Colonic mucosa (tissue), 4 donors: ENCODE results near the gene SETBP1. TPM values are rescaled to one million over a fixed set of nuclear protein-coding genes. Genes with fewer than 3 reads are reported as not detected.

Experiments used
- DNase-seq: peaks from one replicate; pipeline ENCODE4 v3.0.0-alpha.2; 2020
- H3K27ac ChIP-seq: fragments of 200-600 bp; one replicate; pipeline ENCODE4 v1.8.0; 2021
- H3K27me3 ChIP-seq: fragments of 200-600 bp; one replicate; pipeline ENCODE4 v1.8.0; 2021
- H3K36me3 ChIP-seq: fragments of 200-600 bp; one replicate; pipeline ENCODE4 v1.8.0; 2021
- H3K4me1 ChIP-seq: fragments of 200-600 bp; one replicate; pipeline ENCODE4 v1.8.0; 2021; ENCODE audit warnings: mild to moderate bottlenecking
- H3K4me3 ChIP-seq: fragments of 200-600 bp; one replicate; pipeline ENCODE4 v1.8.0; 2021
- H3K9ac ChIP-seq, 2 donors: one replicate each; pipeline ENCODE4 v1.7.0; 2013; ENCODE audit warnings: control low read depth in 2 of 2, low read depth in 2 of 2, low read length in 2 of 2
- H3K9me3 ChIP-seq: fragments of 200-600 bp; one replicate; pipeline ENCODE4 v1.8.0; 2021
- intact Hi-C: fragments of 100-400 bp; cut with DNase I; formaldehyde crosslinking; loops from one replicate; pipeline ENCODE4 v1.14.1; 2022
- total RNA-seq, 2 donors: library from RNA; stranded (reverse); fragmentation: NEBNext Ultra II Directional in 1 of 2; extraction: Animal tissue kit (Norgen Biotek cat#: 25700) in 1 of 2; gene quantifications; one replicate each; pipeline ENCODE4 v1.2.1, GENCODE V29; 2021
- TF ChIP-seq, protein P1 (sequence below): fragments of 200-600 bp; IDR thresholded peaks from one replicate; pipeline ENCODE4 v1.8.0; 2022; ENCODE audit warnings: antibody characterized with exemption, mild to moderate bottlenecking
- donor health status: healthy.
- donor health status: DM: no; HTN: no; CAD: no.
- donor health status: DM: no; HTN: no; CAD: no.

The SETBP1 gene
- total RNA-seq, 2 donors from 2014 or later: 9.6 to 11.8 TPM

DNA sequence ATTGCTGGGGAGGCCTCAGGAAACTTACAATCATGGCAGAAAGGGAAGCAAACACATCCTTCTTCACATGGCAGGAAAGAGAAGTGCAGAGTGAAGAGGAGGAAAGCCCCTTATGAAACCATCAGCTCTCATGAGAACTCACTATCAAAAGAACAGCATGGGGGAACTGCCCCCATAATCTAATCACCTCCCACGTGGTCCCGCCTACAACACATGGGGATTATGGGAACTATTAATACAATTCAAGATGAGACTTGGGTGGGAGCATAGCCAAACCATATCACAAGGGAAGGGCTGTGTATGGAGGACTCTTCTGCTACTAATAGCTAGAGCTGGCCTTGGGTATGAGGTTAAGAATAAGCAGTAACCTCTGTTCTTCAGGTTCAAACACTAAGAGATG lies 8.8 kb upstream of the SETBP1 start:
- Histone ChIP-seq H3K27ac (no peak overlapping the region), H3K36me3 (no peaks in the 10 kb centered on the region), H3K9me3 (no peaks in the 10 kb centered on the region), H3K27me3 (no peaks in the 10 kb centered on the region), H3K4me1 (no peaks in the 10 kb centered on the region), H3K9ac (no peak overlapping the region), H3K4me3 (no peak overlapping the region)
- no peak for DNase-seq
- TF ChIP-seq, protein P1, sequence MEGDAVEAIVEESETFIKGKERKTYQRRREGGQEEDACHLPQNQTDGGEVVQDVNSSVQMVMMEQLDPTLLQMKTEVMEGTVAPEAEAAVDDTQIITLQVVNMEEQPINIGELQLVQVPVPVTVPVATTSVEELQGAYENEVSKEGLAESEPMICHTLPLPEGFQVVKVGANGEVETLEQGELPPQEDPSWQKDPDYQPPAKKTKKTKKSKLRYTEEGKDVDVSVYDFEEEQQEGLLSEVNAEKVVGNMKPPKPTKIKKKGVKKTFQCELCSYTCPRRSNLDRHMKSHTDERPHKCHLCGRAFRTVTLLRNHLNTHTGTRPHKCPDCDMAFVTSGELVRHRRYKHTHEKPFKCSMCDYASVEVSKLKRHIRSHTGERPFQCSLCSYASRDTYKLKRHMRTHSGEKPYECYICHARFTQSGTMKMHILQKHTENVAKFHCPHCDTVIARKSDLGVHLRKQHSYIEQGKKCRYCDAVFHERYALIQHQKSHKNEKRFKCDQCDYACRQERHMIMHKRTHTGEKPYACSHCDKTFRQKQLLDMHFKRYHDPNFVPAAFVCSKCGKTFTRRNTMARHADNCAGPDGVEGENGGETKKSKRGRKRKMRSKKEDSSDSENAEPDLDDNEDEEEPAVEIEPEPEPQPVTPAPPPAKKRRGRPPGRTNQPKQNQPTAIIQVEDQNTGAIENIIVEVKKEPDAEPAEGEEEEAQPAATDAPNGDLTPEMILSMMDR: no peak
- intact Hi-C loops: no loop called here

DNA sequence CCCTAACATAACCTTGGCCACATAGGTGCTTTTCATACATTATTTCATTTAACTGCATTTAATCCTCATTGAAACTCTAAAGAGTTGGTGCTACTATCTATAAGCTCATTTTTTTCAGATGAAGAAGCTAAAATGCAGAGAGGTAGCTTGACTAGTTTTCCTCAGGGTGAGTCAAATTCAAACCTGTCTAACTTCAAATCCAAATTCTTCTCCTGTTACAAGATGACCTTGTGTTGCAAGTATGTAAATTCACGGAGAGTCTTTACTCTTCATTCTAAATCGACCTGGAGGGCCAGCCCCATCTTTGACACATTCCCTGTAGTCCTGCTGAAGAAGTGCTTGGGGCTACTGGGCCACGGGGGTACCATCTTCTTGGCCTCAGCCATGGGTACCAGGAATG lies 8.2 kb upstream of the SETBP1 start:
- intact Hi-C loops: no loop called here
- Histone ChIP-seq H3K27ac (no peak overlapping the region), H3K36me3 (no peaks in the 10 kb centered on the region), H3K27me3 (no peaks in the 10 kb centered on the region), H3K9me3 (no peaks in the 10 kb centered on the region), H3K4me3 (no peak overlapping the region), H3K4me1 (no peaks in the 10 kb centered on the region), H3K9ac (no peak overlapping the region)
- TF ChIP-seq, protein P1: no peak
- no peak for DNase-seq

DNA sequence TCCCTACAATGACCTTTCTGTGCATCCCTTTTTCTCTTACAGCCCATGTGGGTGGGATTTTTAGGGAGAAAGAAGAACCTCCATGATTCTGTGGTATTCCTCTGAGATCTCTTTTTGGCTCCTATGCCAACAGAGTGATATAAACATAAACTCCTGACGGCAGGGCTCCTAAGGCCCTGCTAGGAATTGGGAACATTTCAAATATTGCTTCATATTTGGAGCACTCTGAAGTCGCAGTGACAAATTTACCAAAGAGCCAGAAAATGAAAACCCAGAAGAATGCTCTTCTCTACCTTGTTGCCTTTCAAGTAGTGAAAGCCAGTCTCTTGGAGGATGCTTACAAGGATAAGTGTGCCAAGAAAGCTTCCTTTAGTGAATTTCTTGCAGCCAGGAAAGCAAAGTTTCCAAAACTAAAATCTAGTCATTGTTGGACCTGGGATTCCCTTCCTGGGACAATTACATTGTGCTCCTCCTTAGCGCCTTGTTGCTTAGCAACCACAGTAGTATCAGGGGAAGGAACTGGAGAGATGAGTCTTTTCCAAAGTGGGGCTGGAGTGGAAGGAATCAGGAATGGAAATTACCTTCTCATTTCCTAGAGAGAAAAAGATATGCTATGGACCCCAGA lies 7.3 kb upstream of the SETBP1 start:
- no peaks in the 10 kb centered on the region for H3K36me3 ChIP-seq
- intact Hi-C loops: no loop called here
- H3K27me3 ChIP-seq: no peaks in the 10 kb centered on the region
- no peak overlapping the region for H3K27ac ChIP-seq
- H3K9me3 ChIP-seq: no peaks in the 10 kb centered on the region
- H3K9ac ChIP-seq: no peak overlapping the region
- no peaks in the 10 kb centered on the region for H3K4me1 ChIP-seq
- no peak overlapping the region for H3K4me3 ChIP-seq
- no peak for DNase-seq
- TF ChIP-seq, protein P1: no peak

DNA sequence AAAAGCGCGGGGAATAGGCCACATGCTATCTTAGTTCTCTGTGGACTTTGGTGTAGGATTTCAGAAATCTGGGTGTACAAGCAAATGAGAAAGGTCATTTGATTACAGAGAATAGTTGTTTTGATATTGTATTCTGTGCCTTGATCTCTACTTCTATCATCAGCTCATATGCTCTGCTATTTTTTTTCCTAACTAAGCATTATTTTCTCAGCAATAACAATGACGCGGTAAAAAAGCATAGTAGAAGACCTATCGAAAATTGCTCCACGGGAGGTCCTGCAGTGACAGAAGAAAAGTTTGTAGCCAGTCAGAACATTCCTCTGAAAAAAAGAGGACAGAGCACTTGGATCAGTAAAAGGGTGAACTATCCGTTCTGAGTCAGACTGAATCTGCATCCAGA lies 2.8 kb upstream of the SETBP1 start:
- no peaks in the 10 kb centered on the region for H3K27me3 ChIP-seq
- TF ChIP-seq, protein P1: no peak
- intact Hi-C loops: loop anchor here (5.0 kb wide), 1 partner anchor 219 kb away; no protein-coding TSS in a partner anchor
- no peak overlapping the region for H3K27ac ChIP-seq
- H3K9ac ChIP-seq: no peak overlapping the region
- no peak for DNase-seq
- no peak overlapping the region for H3K4me3 ChIP-seq
- no peaks in the 10 kb centered on the region for H3K36me3 ChIP-seq
- H3K4me1 ChIP-seq: no peaks in the 10 kb centered on the region
- no peaks in the 10 kb centered on the region for H3K9me3 ChIP-seq

DNA sequence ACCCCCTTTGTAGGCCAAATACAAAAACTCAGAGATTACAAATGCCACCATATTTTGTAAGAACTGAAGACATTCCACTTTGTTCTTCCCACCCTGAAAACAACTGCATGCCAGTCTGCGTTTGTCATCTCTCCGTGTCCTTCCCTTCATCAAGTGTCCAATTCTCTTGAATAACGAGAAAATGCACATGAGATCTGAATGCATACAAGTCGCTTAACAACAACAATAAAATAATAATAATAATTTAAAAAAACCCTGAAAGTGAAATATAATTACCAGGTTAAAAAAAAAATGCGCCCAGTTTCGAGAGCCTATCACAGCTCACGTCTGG lies 2.0 kb upstream of the SETBP1 start:
- no peaks in the 10 kb centered on the region for H3K4me1 ChIP-seq
- peak overlapping the region; percentile 73 for H3K4me3 ChIP-seq
- H3K27me3 ChIP-seq: no peaks in the 10 kb centered on the region
- intact Hi-C loops: loop anchor here (5.0 kb wide), 1 partner anchor 219 kb away; no protein-coding TSS in a partner anchor
- H3K27ac ChIP-seq: peak overlapping the region; percentile 93
- H3K9ac ChIP-seq: peak overlapping the region in 1 of 2 donors; percentile 19
- no peak for DNase-seq
- H3K36me3 ChIP-seq: no peaks in the 10 kb centered on the region
- TF ChIP-seq, protein P1: no peak
- H3K9me3 ChIP-seq: no peaks in the 10 kb centered on the region
